ENCODE data around the gene ATG16L2. TPM values are rescaled to one million over a fixed set of nuclear protein-coding genes. Genes with fewer than 3 reads are reported as not detected.

The ATG16L2 gene
- polyA plus RNA-seq, 1 donor from 2014 or later = 9.4 TPM

GRCh38 chr11:72781313-72782080 is 32.7 kb upstream of the ATG16L2 start:
- no peak overlapping the region for H3K27ac ChIP-seq (ENCODE audit: low read length)
- no peaks in the 10 kb centered on the region for H3K79me2 ChIP-seq (replicated peaks; ENCODE audit: insufficient read depth, low read length)
- H3K9ac ChIP-seq (ENCODE audit: low read length) = peak overlapping the region; percentile 51
- H3K36me3 ChIP-seq (ENCODE audit: insufficient read depth, low read length) = no peaks in the 10 kb centered on the region
- no peaks in the 10 kb centered on the region for H4K20me1 ChIP-seq (ENCODE audit: insufficient read depth)
- TF ChIP-seq, protein P1, sequence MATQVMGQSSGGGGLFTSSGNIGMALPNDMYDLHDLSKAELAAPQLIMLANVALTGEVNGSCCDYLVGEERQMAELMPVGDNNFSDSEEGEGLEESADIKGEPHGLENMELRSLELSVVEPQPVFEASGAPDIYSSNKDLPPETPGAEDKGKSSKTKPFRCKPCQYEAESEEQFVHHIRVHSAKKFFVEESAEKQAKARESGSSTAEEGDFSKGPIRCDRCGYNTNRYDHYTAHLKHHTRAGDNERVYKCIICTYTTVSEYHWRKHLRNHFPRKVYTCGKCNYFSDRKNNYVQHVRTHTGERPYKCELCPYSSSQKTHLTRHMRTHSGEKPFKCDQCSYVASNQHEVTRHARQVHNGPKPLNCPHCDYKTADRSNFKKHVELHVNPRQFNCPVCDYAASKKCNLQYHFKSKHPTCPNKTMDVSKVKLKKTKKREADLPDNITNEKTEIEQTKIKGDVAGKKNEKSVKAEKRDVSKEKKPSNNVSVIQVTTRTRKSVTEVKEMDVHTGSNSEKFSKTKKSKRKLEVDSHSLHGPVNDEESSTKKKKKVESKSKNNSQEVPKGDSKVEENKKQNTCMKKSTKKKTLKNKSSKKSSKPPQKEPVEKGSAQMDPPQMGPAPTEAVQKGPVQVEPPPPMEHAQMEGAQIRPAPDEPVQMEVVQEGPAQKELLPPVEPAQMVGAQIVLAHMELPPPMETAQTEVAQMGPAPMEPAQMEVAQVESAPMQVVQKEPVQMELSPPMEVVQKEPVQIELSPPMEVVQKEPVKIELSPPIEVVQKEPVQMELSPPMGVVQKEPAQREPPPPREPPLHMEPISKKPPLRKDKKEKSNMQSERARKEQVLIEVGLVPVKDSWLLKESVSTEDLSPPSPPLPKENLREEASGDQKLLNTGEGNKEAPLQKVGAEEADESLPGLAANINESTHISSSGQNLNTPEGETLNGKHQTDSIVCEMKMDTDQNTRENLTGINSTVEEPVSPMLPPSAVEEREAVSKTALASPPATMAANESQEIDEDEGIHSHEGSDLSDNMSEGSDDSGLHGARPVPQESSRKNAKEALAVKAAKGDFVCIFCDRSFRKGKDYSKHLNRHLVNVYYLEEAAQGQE (IDR thresholded peaks at IDR 0.05; ENCODE audit: borderline replicate concordance) = no peak
- TF ChIP-seq TAF1 (IDR thresholded peaks at IDR 0.05; ENCODE audit: low read depth) (no peak), MXI1 (conservative IDR thresholded peaks at IDR 0.05; ENCODE audit: poor library complexity, severe bottlenecking) (no peak), EP300 (conservative IDR thresholded peaks at IDR 0.05; ENCODE audit: poor library complexity, severe bottlenecking) (no peak), SMC3 (conservative IDR thresholded peaks at IDR 0.05; ENCODE audit: poor library complexity) (no peak), RAD21 (conservative IDR thresholded peaks at IDR 0.05) (no peak), EZH2 (IDR thresholded peaks at IDR 0.05; ENCODE audit: borderline replicate concordance, insufficient read depth, low read length, poor library complexity, severe bottlenecking) (no peak), POLR2AphosphoS5 (IDR thresholded peaks at IDR 0.05) (no peak)
- TF ChIP-seq, protein P2, sequence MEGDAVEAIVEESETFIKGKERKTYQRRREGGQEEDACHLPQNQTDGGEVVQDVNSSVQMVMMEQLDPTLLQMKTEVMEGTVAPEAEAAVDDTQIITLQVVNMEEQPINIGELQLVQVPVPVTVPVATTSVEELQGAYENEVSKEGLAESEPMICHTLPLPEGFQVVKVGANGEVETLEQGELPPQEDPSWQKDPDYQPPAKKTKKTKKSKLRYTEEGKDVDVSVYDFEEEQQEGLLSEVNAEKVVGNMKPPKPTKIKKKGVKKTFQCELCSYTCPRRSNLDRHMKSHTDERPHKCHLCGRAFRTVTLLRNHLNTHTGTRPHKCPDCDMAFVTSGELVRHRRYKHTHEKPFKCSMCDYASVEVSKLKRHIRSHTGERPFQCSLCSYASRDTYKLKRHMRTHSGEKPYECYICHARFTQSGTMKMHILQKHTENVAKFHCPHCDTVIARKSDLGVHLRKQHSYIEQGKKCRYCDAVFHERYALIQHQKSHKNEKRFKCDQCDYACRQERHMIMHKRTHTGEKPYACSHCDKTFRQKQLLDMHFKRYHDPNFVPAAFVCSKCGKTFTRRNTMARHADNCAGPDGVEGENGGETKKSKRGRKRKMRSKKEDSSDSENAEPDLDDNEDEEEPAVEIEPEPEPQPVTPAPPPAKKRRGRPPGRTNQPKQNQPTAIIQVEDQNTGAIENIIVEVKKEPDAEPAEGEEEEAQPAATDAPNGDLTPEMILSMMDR (IDR thresholded peaks at IDR 0.05; ENCODE audit: poor library complexity, severe bottlenecking) = no peak
- no peak overlapping the region for H2AFZ ChIP-seq (ENCODE audit: low read depth, low read length)
- no peaks in the 10 kb centered on the region for H3K9me2 ChIP-seq (ENCODE audit: insufficient read depth, low read length)
- peaks cover 5% of the 10 kb centered on the region for H3K27me3 ChIP-seq (ENCODE audit: insufficient read depth, low read depth, low read length)
- H3K4me3 ChIP-seq (ENCODE audit: low read length) = peak overlapping the region; percentile 67
- no peak overlapping the region for H3K4me2 ChIP-seq (ENCODE audit: low read length)
- no peaks in the 10 kb centered on the region for H3F3A ChIP-seq (ENCODE audit: insufficient read depth, low read length, poor library complexity, severe bottlenecking)
- H3K9me3 ChIP-seq (ENCODE audit: low read length) = no peaks in the 10 kb centered on the region

GRCh38 chr11:72782081-72782920 is 31.9 kb upstream of the ATG16L2 start:
- no peak overlapping the region for H3K27ac ChIP-seq (ENCODE audit: low read length)
- no peaks in the 10 kb centered on the region for H3K9me2 ChIP-seq (ENCODE audit: insufficient read depth, low read length)
- H3K79me2 ChIP-seq (replicated peaks; ENCODE audit: insufficient read depth, low read length) = no peaks in the 10 kb centered on the region
- H3K27me3 ChIP-seq (ENCODE audit: insufficient read depth, low read depth, low read length) = peaks cover 5% of the 10 kb centered on the region
- peak overlapping the region; percentile 63 for H3K4me3 ChIP-seq (ENCODE audit: low read length)
- no peaks in the 10 kb centered on the region for H3F3A ChIP-seq (ENCODE audit: insufficient read depth, low read length, poor library complexity, severe bottlenecking)
- H3K4me2 ChIP-seq (ENCODE audit: low read length) = peak overlapping the region; percentile 25
- H3K9me3 ChIP-seq (ENCODE audit: low read length) = no peaks in the 10 kb centered on the region
- TF ChIP-seq, protein P2 (IDR thresholded peaks at IDR 0.05; ENCODE audit: poor library complexity, severe bottlenecking) = no peak
- TF ChIP-seq, protein P1 (IDR thresholded peaks at IDR 0.05; ENCODE audit: borderline replicate concordance) = no peak
- TF ChIP-seq EP300 (conservative IDR thresholded peaks at IDR 0.05; ENCODE audit: poor library complexity, severe bottlenecking) (no peak), POLR2AphosphoS5 (IDR thresholded peaks at IDR 0.05) (no peak), RAD21 (conservative IDR thresholded peaks at IDR 0.05) (no peak), EZH2 (IDR thresholded peaks at IDR 0.05; ENCODE audit: borderline replicate concordance, insufficient read depth, low read length, poor library complexity, severe bottlenecking) (no peak), TAF1 (IDR thresholded peaks at IDR 0.05; ENCODE audit: low read depth) (no peak), MXI1 (conservative IDR thresholded peaks at IDR 0.05; ENCODE audit: poor library complexity, severe bottlenecking) (no peak), SMC3 (conservative IDR thresholded peaks at IDR 0.05; ENCODE audit: poor library complexity) (no peak)
- peak overlapping the region; percentile 51 for H3K9ac ChIP-seq (ENCODE audit: low read length)
- H2AFZ ChIP-seq (ENCODE audit: low read depth, low read length) = no peak overlapping the region
- no peaks in the 10 kb centered on the region for H3K36me3 ChIP-seq (ENCODE audit: insufficient read depth, low read length)
- no peaks in the 10 kb centered on the region for H4K20me1 ChIP-seq (ENCODE audit: insufficient read depth)
